Endothelial cell of umbilical vein (primary cell): Measurements from ENCODE around the gene POP7. TPM values are rescaled to one million over a fixed set of nuclear protein-coding genes. Genes with fewer than 3 reads are reported as not detected.
A peak's percentile ranks its signal among the peaks of the same experiment; 100 is the strongest.

Experiments
- BruUV-seq: library from RNA; stranded (reverse); fragments of 400-500 nt; replicated peaks from 2 replicates; lab custom pipeline; 2021; lab: Mats Ljungman, UMichigan
- CTCF ChIA-PET: fragments of 300-600, 350-600 bp; sonication (Branson Sonifier 250); formaldehyde crosslinking; loops from one replicate; lab custom pipeline; 2021; ENCODE audit warnings: antibody characterized with exemption, inconsistent platforms; lab: Charles Lee
- POLR2A ChIA-PET: fragments of 300-600, 350-600 bp; sonication (Branson Sonifier 250); formaldehyde crosslinking; loops from one replicate; lab custom pipeline; 2021; ENCODE audit warnings: antibody characterized with exemption, inconsistent platforms; lab: Charles Lee
- DNase-seq: peaks from one replicate; pipeline ENCODE4 v3.0.0-alpha.2; 2011; ENCODE audit warnings: low read depth, low spot score
- FAIRE-seq: peaks from 2 replicates; lab custom pipeline; 2011; peaks lifted over from hg19 to GRCh38; lab: Jason Lieb, UNC
- H2AFZ ChIP-seq: 2 replicates; pipeline ENCODE4 v1.6.0; 2012; ENCODE audit warnings: low read depth, low read length, control low read depth, inconsistent platforms
- H3K27ac ChIP-seq: 2 replicates; pipeline ENCODE4 v1.5.1; 2011; ENCODE audit warnings: low read depth, mild to moderate bottlenecking, control low read depth, low read length, moderate library complexity; ENCODE audit not compliant: insufficient read depth
- H3K27me3 ChIP-seq, 2 experiments: 2 replicates each; pipeline versions ENCODE4 v1.6.0 to v1.6.1; 2011; ENCODE audit warnings: low read length in 2 of 2, mixed read lengths in 1 of 2; ENCODE audit not compliant: control insufficient read depth in 2 of 2, insufficient read depth in 2 of 2
- H3K36me3 ChIP-seq, 2 experiments: 2 replicates in 1 of 2; 3 replicates in 1 of 2; pipeline ENCODE4 v1.5.1; 2011; ENCODE audit warnings: low read length in 2 of 2, mild to moderate bottlenecking in 1 of 2, moderate library complexity in 1 of 2; ENCODE audit not compliant: control insufficient read depth in 2 of 2, insufficient read depth in 2 of 2; ENCODE audit errors: extremely low read depth in 1 of 2
- H3K4me1 ChIP-seq: 3 replicates; pipeline ENCODE4 v1.5.1; 2011; ENCODE audit warnings: mild to moderate bottlenecking, low read length; ENCODE audit not compliant: control insufficient read depth, insufficient read depth; ENCODE audit errors: extremely low read depth
- H3K4me2 ChIP-seq: 2 replicates; pipeline ENCODE4 v1.6.1; 2011; ENCODE audit warnings: low read length, control low read depth, mixed read lengths; ENCODE audit not compliant: insufficient read depth
- H3K4me3 ChIP-seq, 3 experiments: fragments of 200-600 bp in 1 of 3; sonication (generic), shearing (Covaris generic) in 1 of 3; replicated peaks in 1 of 3; 2 replicates each; pipeline ENCODE4 v1.5.1; 2011 to 2016; ENCODE audit warnings: control low read depth in 3 of 3, low read length in 3 of 3, mild to moderate bottlenecking in 2 of 3, inconsistent platforms in 1 of 3, low read depth in 1 of 3, moderate library complexity in 1 of 3; ENCODE audit not compliant: insufficient read depth in 1 of 3
- H3K79me2 ChIP-seq: 2 replicates; pipeline ENCODE4 v1.6.0; 2012; ENCODE audit warnings: low read length, inconsistent platforms; ENCODE audit not compliant: control insufficient read depth, insufficient read depth
- H3K9ac ChIP-seq: replicated peaks from 2 replicates; pipeline ENCODE3; 2011; ENCODE audit warnings: low read length, control low read depth; ENCODE audit not compliant: insufficient read depth; ENCODE audit errors: extremely low read depth
- H3K9me1 ChIP-seq: replicated peaks from 3 replicates; pipeline ENCODE4 v1.6.0; 2011; ENCODE audit warnings: mild to moderate bottlenecking, low read length; ENCODE audit not compliant: control insufficient read depth, insufficient read depth; ENCODE audit errors: extremely low read depth
- H3K9me3 ChIP-seq: replicated peaks from 2 replicates; pipeline ENCODE4 v1.5.1; 2012; ENCODE audit warnings: low read length, inconsistent platforms; ENCODE audit not compliant: control insufficient read depth, insufficient read depth
- H4K20me1 ChIP-seq: replicated peaks from 2 replicates; pipeline ENCODE3; 2011; ENCODE audit warnings: mild to moderate bottlenecking, low read length; ENCODE audit not compliant: control insufficient read depth, insufficient read depth; ENCODE audit errors: extremely low read depth
- EZH2 ChIP-seq: IDR thresholded peaks from 2 replicates; pipeline ENCODE4 v1.6.1; 2012; ENCODE audit warnings: borderline replicate concordance, low read depth, mild to moderate bottlenecking, moderate library complexity, low read length, inconsistent platforms; ENCODE audit not compliant: severe bottlenecking
- FOS ChIP-seq: IDR thresholded peaks from 2 replicates; pipeline ENCODE4 v1.6.1; 2011; ENCODE audit warnings: mild to moderate bottlenecking, low read length, moderate library complexity, borderline replicate concordance; ENCODE audit not compliant: insufficient read depth
- GATA2 ChIP-seq: IDR thresholded peaks from 2 replicates; pipeline ENCODE4 v1.7.0; 2011; ENCODE audit warnings: low read depth, mild to moderate bottlenecking, moderate library complexity, mixed read lengths, low read length; ENCODE audit not compliant: insufficient read length, insufficient read depth
- JUN ChIP-seq: IDR thresholded peaks from 2 replicates; pipeline ENCODE4 v1.6.1; 2011; ENCODE audit warnings: borderline replicate concordance, low read depth; ENCODE audit not compliant: insufficient read length, insufficient read depth
- MAX ChIP-seq: IDR thresholded peaks from 2 replicates; pipeline ENCODE4 v1.6.1; 2011; ENCODE audit not compliant: insufficient read depth, insufficient read length
- MYC ChIP-seq: IDR thresholded peaks from one replicate; pipeline ENCODE4 v1.6.1; 2011; ENCODE audit warnings: mild to moderate bottlenecking, low read depth, low read length
- POLR2A ChIP-seq: IDR thresholded peaks from 2 replicates; pipeline ENCODE4 v1.6.1; 2012; ENCODE audit warnings: low read depth, mild to moderate bottlenecking, control low read depth, low read length
- POLR2AphosphoS5 ChIP-seq: IDR thresholded peaks from 2 replicates; pipeline ENCODE4 v1.6.1; 2012; ENCODE audit warnings: low read depth, mild to moderate bottlenecking, control low read depth, low read length, moderate library complexity; ENCODE audit not compliant: insufficient read depth
- dilution Hi-C: fragments of 300-500 bp; cut with MboI; formaldehyde crosslinking; loops from one replicate; pipeline ENCODE4 v1.15.0; 2019; ENCODE audit warnings: low sequenced_read_pairs; ENCODE audit not compliant: extremely low pct_ligation_motif_present
- intact Hi-C: fragments of 100-400 bp; cut with micrococcal nuclease; formaldehyde crosslinking; loops from one replicate; pipeline ENCODE4 v1.10.0; 2022
- polyA plus RNA-seq, 4 experiments: library from polyadenylated mRNA; depleted of rRNA in 3 of 4; stranded (reverse) in 3 of 4; unstranded in 1 of 4; fragments of >200 nt; gene quantifications; 2 replicates each; pipeline versions ENCODE4 v1.2.1 to v1.2.3, GENCODE V29; 2011 to 2012; ENCODE audit warnings: missing spikeins in 1 of 4
- total RNA-seq: library from RNA; stranded (reverse); gene quantifications from 2 replicates; pipeline ENCODE4 v1.2.3, GENCODE V29; 2021
- TF ChIP-seq, protein P1 (sequence below), 2 donors: IDR thresholded peaks; 1 replicate in 1 of 2; 2 replicates in 1 of 2; pipeline ENCODE4 v1.5.1; 2011; ENCODE audit warnings: low read length in 2 of 2, mild to moderate bottlenecking in 2 of 2, moderate library complexity in 2 of 2, control low read depth in 1 of 2, inconsistent platforms in 1 of 2, low read depth in 1 of 2; ENCODE audit not compliant: insufficient read depth in 1 of 2; ENCODE audit errors: extremely low read depth in 1 of 2

Gene POP7
- total and polyA plus RNA-seq, 2 donors (not counting 3 experiments of a cell fraction or from before 2014, with no cell fraction given): 47.4 to 48.8 TPM

GRCh38 chr7:100673302-100673941 is 32.5 kb upstream of the POP7 start, which contains the start of gene GNB2:
TSS of gene GNB2 (plus strand) at chr7:100673740. CDS start at chr7:100676266, 2,526 bp downstream.
- H3K4me2 ChIP-seq: peak within 1 kb of the TSS; percentile 74
- no TSS peak for BruUV-seq
- H3K4me3 ChIP-seq: peak within 1 kb of the TSS; percentile 70 to 88 (median 86)
- no peak for TF ChIP-seq EZH2
- peak; percentile 51 for TF ChIP-seq POLR2A
- TF ChIP-seq MYC: peak; percentile 8
- TF ChIP-seq GATA2: no peak
- no peak for TF ChIP-seq FOS
- TF ChIP-seq POLR2AphosphoS5: peak; percentile 86
- TF ChIP-seq MAX: peak; percentile 85
- TF ChIP-seq JUN: no peak
- TF ChIP-seq, protein P1, sequence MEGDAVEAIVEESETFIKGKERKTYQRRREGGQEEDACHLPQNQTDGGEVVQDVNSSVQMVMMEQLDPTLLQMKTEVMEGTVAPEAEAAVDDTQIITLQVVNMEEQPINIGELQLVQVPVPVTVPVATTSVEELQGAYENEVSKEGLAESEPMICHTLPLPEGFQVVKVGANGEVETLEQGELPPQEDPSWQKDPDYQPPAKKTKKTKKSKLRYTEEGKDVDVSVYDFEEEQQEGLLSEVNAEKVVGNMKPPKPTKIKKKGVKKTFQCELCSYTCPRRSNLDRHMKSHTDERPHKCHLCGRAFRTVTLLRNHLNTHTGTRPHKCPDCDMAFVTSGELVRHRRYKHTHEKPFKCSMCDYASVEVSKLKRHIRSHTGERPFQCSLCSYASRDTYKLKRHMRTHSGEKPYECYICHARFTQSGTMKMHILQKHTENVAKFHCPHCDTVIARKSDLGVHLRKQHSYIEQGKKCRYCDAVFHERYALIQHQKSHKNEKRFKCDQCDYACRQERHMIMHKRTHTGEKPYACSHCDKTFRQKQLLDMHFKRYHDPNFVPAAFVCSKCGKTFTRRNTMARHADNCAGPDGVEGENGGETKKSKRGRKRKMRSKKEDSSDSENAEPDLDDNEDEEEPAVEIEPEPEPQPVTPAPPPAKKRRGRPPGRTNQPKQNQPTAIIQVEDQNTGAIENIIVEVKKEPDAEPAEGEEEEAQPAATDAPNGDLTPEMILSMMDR (IDR thresholded peaks at IDR 0.05; ENCODE audit: extremely low read depth in 1 of 2, insufficient read depth in 1 of 2, low read depth in 1 of 2, low read length in 2 of 2): no peak
- H3K9me3 ChIP-seq: no peaks in the 10 kb centered on the region
- FAIRE-seq (peak; percentile 99), DNase-seq (peak; percentile 99)
- H3K79me2 ChIP-seq: peaks cover 28% of the 10 kb centered on the region
- H3K27ac ChIP-seq: peak within 1 kb of the TSS; percentile 89
- H3K9ac ChIP-seq: peak within 1 kb of the TSS; percentile 93
- H3K9me1 ChIP-seq: no peaks in the 10 kb centered on the region
- H3K27me3 ChIP-seq: peaks cover 2 to 5% of the 10 kb centered on the region in 2 experiments
- H4K20me1 ChIP-seq: no peaks in the 10 kb centered on the region
- ChIA-PET POLR2A (interaction anchor here (0.5 to 1.3 kb wide), 3 partner anchors 36 to 245 kb away, joined by 3 to 14 read pairs (median 4); partner anchors contain the start of genes FBXO24 and LRCH4), CTCF (interaction anchor here (1.0 to 1.7 kb wide), 8 partner anchors 32 to 204 kb away, joined by 3 to 13 read pairs (median 4); partner anchors contain the start of genes FBXO24, LRCH4, MOSPD3 and POP7)
- peaks cover 4% of the 10 kb centered on the region for H3K4me1 ChIP-seq
- intact Hi-C loops (loop anchor here (1.0 kb wide), 7 partner anchors 17 to 87 kb away; partner anchors contain the start of genes ACTL6B, FBXO24, LRCH4 and MOSPD3), dilution Hi-C loops (no loop called here)
- H2AFZ ChIP-seq: peak within 1 kb of the TSS; percentile 73
- peaks cover 6 to 20% of the 10 kb centered on the region in 2 experiments for H3K36me3 ChIP-seq
